ENCODE data around the gene C17orf50.

- TF ChIP-seq CTCF (IDR thresholded peaks at IDR 0.05 in 4 of 5, conservative IDR thresholded peaks at IDR 0.05 in 1 of 5) (no peak), POLR2A (IDR thresholded peaks at IDR 0.05) (no peak)
These were observed 20.5 kb upstream of the C17orf50 start for GRCh38 chr17:35740216-35740615.
